HepG2 (cell line): ENCODE results near the gene FZD8. TPM values are rescaled to one million over a fixed set of nuclear protein-coding genes. Genes with fewer than 3 reads are reported as not detected.

Source experiments
- ATAC-seq: fragments of 200-7000 bp; cut with Tn5 transposase; 3 replicates; pipeline ENCODE4 v1.9.1; 2020; ENCODE audit warnings: mild to moderate bottlenecking, moderate library complexity
- BruUV-seq: library from RNA; stranded (reverse); fragments of 400-500 nt; replicated peaks from 2 replicates; lab custom pipeline; 2021; lab: Mats Ljungman, UMichigan
- CTCF ChIA-PET: fragments of 300-600 bp; formaldehyde crosslinking; extraction: SDS; loops from one replicate; lab custom pipeline; 2021; ENCODE audit warnings: low total read pairs, inconsistent platforms, low intra/inter-chr PET ratio; lab: Yijun Ruan, JAX
- POLR2A ChIA-PET: fragments of 350-600 bp; sonication (Branson Sonifier 250); formaldehyde crosslinking; loops from one replicate; lab custom pipeline; 2020; ENCODE audit warnings: antibody characterized with exemption, inconsistent platforms; lab: Yijun Ruan, JAX
- DNase-seq: peaks from one replicate; pipeline ENCODE4 v3.0.0-alpha.2; 2015; ENCODE audit warnings: low spot score
- FAIRE-seq: peaks from 3 replicates; lab custom pipeline; 2011; peaks lifted over from hg19 to GRCh38; lab: Jason Lieb, UNC
- H2AFZ ChIP-seq: one replicate; pipeline ENCODE4 v1.6.1; 2011; ENCODE audit warnings: low read length, inconsistent platforms
- H3K27ac ChIP-seq: fragments of 300-600 bp; 3 replicates; pipeline ENCODE4 v1.8.0; 2011; ENCODE audit warnings: mixed run types, mild to moderate bottlenecking, mixed read lengths, low read length, inconsistent platforms; ENCODE audit not compliant: insufficient read depth; ENCODE audit errors: extremely low read length
- H3K27me3 ChIP-seq, 2 experiments: fragments of 200-600 bp in 1 of 2; 2 replicates in 1 of 2; 3 replicates in 1 of 2; pipeline versions ENCODE4 v1.6.0 to v1.8.0; 2011; ENCODE audit warnings: low read length in 2 of 2, mild to moderate bottlenecking in 2 of 2, moderate library complexity in 2 of 2, inconsistent platforms in 1 of 2; ENCODE audit not compliant: insufficient read depth in 2 of 2, control insufficient read depth in 1 of 2
- H3K36me3 ChIP-seq, 2 experiments: fragments of 200-600 bp in 1 of 2; replicated peaks in 1 of 2; 2 replicates in 1 of 2; 3 replicates in 1 of 2; pipeline versions ENCODE4 v1.5.1 to v1.8.0; 2011; ENCODE audit warnings: low read length in 2 of 2, inconsistent platforms in 1 of 2; ENCODE audit not compliant: insufficient read depth in 2 of 2, control insufficient read depth in 1 of 2
- H3K4me1 ChIP-seq: 2 replicates; pipeline ENCODE4 v1.5.1; 2012; ENCODE audit warnings: low read length, inconsistent platforms; ENCODE audit not compliant: insufficient read depth
- H3K4me2 ChIP-seq: 2 replicates; pipeline ENCODE4 v1.6.0; 2011; ENCODE audit warnings: low read depth, low read length, inconsistent platforms
- H3K4me3 ChIP-seq, 3 experiments: fragments of 200-600 bp in 1 of 3; sonication (generic), shearing (Covaris generic) in 1 of 3; replicated peaks in 1 of 3; 2 replicates each; pipeline ENCODE4 v1.5.1; 2011 to 2016; ENCODE audit warnings: low read length in 3 of 3, inconsistent platforms in 2 of 3, low read depth in 2 of 3, mild to moderate bottlenecking in 2 of 3, control low read depth in 1 of 3, mixed read lengths in 1 of 3; ENCODE audit not compliant: insufficient read depth in 1 of 3
- H3K79me2 ChIP-seq: one replicate; pipeline ENCODE4 v1.6.1; 2011; ENCODE audit warnings: low read length, inconsistent platforms; ENCODE audit not compliant: insufficient read depth
- H3K9ac ChIP-seq: 2 replicates; pipeline ENCODE4 v1.6.0; 2011; ENCODE audit warnings: mild to moderate bottlenecking, low read depth, low read length, inconsistent platforms; ENCODE audit not compliant: insufficient read depth
- H3K9me3 ChIP-seq: 2 replicates; pipeline ENCODE4 v1.5.1; 2012; ENCODE audit warnings: mild to moderate bottlenecking, low read length
- H4K20me1 ChIP-seq: 2 replicates; pipeline ENCODE4 v1.6.0; 2011; ENCODE audit warnings: inconsistent platforms, mild to moderate bottlenecking, low read length, moderate library complexity; ENCODE audit not compliant: insufficient read depth
- DPF2 ChIP-seq: sonication (generic); formaldehyde crosslinking; IDR thresholded peaks from 2 replicates; pipeline ENCODE4 v1.4.0; 2020; ENCODE audit warnings: mild to moderate bottlenecking, low read depth, missing genetic modification reagents, borderline replicate concordance
- ZHX2 ChIP-seq, 2 experiments: sonication (generic) in 1 of 2; formaldehyde crosslinking in 1 of 2; IDR thresholded peaks; 2 replicates each; pipeline versions ENCODE4 v1.6.1 to v1.9.0; 2014 to 2022; ENCODE audit warnings: antibody characterized with exemption in 1 of 2, borderline replicate concordance in 1 of 2, inconsistent platforms in 1 of 2, low read depth in 1 of 2, missing genetic modification reagents in 1 of 2
- WGBS: methylation state at CpG from one replicate; pipeline ENCODE4 v1.1.6; 2017; ENCODE audit warnings: low lambda C conversion rate; 5-methylcytosine and 5-hydroxymethylcytosine counted together
- in situ Hi-C: cut with HindIII; loops from 2 replicates; pipeline ENCODE4 v1.10.0; 2017; ENCODE audit warnings: low pct_unique_long_range_greater_than_20kb; ENCODE audit not compliant: extremely low pct_ligation_motif_present
- intact Hi-C: fragments of 100-400 bp; cut with micrococcal nuclease; formaldehyde crosslinking; loops from one replicate; pipeline ENCODE4 v1.10.0; 2022; ENCODE audit not compliant: unreplicated experiment
- polyA plus RNA-seq, 8 experiments: library from polyadenylated mRNA; depleted of rRNA in 3 of 8; stranded (reverse) in 7 of 8; unstranded in 1 of 8; fragments of >200 nt; fragmentation: Illumina TruSeq in 4 of 8; extraction: Trizol in 4 of 8; gene quantifications; 2 replicates each; pipeline versions ENCODE4 v1.2.1 to v1.2.3, GENCODE V29; 2011 to 2016; ENCODE audit warnings: low read depth in 4 of 8, missing spikeins in 1 of 8, mixed read lengths in 1 of 8; ENCODE audit not compliant: insufficient read depth in 1 of 8
- total RNA-seq, 5 experiments: library from RNA; depleted of rRNA; stranded (reverse); fragments of >200 nt; fragmentation: Illumina TruSeq; extraction: Trizol; gene quantifications; 2 replicates each; pipeline ENCODE4 v1.2.3, GENCODE V29; 2016; ENCODE audit warnings: low read depth in 1 of 5

Gene FZD8
- total and polyA plus RNA-seq, 2 of the 13 experiments (the other 11 are each of a cell fraction or from before 2014, with no cell fraction given), result 0.05 to 0.07 TPM

- no peak overlapping the region for H3K9ac ChIP-seq
Observed at GRCh38 chr10:35613107-35613440, 29.0 kb downstream of the FZD8 start.

More at GRCh38 chr10:35613107-35613440, 29.0 kb downstream of the FZD8 start:
- TF ChIP-seq DPF2 (CRISPR knock-in tag) (0 out of 2 replicates have a peak, but pooled peaks have one; percentile 2), ZHX2 (IDR thresholded peaks at IDR 0.05; ENCODE audit: low read depth) (no peak), ZHX2 (CRISPR knock-in tag; IDR thresholded peaks at IDR 0.05; ENCODE audit: borderline replicate concordance) (no peak)
- Histone ChIP-seq H3K79me2 (no peaks in the 10 kb centered on the region), H3K4me2 (peak overlapping the region; percentile 62), H3K4me3 (no peak overlapping the region), H3K27ac (no peak overlapping the region), H2AFZ (no peak overlapping the region), H3K9me3 (0 out of 2 replicates have a peak, but pooled peaks cover 7% of the 10 kb centered on the region), H4K20me1 (no peaks in the 10 kb centered on the region), H3K4me1 (peaks cover 33% of the 10 kb centered on the region), H3K27me3 (no peaks in the 10 kb centered on the region), H3K36me3 (no peaks in the 10 kb centered on the region)
- FAIRE-seq, result no peak
- POLR2A ChIA-PET, result no interaction called here
- no TSS peak for BruUV-seq
- ATAC-seq, result peak; percentile 43
- in situ Hi-C loops, result no loop called here
- WGBS, result 9% methylated on average over 2 of the region's 2 CpGs
- intact Hi-C loops, result no loop called here
- no peak for DNase-seq
- CTCF ChIA-PET, result no interaction called here
